Gastroesophageal sphincter (tissue), 3 donors: ENCODE measurements around the gene NPIPB8.

Source experiments
- CTCF ChIP-seq, 4 experiments: fragments of 200-600 bp in 2 of 4; fragments of 450-650 bp in 2 of 4; sonication (generic) in 1 of 4; IDR thresholded peaks; one replicate each; pipeline ENCODE4 v1.5.1; 2017 to 2019; ENCODE audit warnings: antibody characterized with exemption in 4 of 4, mild to moderate bottlenecking in 2 of 4, moderate library complexity in 2 of 4
- EP300 ChIP-seq: sonication (generic); formaldehyde crosslinking; IDR thresholded peaks from one replicate; pipeline ENCODE4 v1.6.1; 2017; ENCODE audit warnings: antibody characterized with exemption, mild to moderate bottlenecking
- POLR2AphosphoS5 ChIP-seq: sonication (generic); formaldehyde crosslinking; IDR thresholded peaks from one replicate; pipeline ENCODE4 v1.6.1; 2017; ENCODE audit warnings: antibody characterized with exemption

- peak in 1 of 4 experiments; percentile 13 for TF ChIP-seq CTCF (IDR thresholded peaks at IDR 0.05)
- no peak for TF ChIP-seq EP300
- no peak for TF ChIP-seq POLR2AphosphoS5
Observed at GRCh38 chr16:28623172-28623711, 14.6 kb upstream of the NPIPB8 start.
